AG04450 (cell line): ENCODE data around the gene PRR20G. TPM values are rescaled to one million over a fixed set of nuclear protein-coding genes. Genes with fewer than 3 reads are reported as not detected.

Experiments
- CTCF ChIA-PET: fragments of 300-600, 350-600 bp; formaldehyde crosslinking; extraction: SDS; loops from one replicate; lab custom pipeline; 2022; ENCODE audit warnings: antibody characterized with exemption, inconsistent platforms; lab: Charles Lee
- POLR2A ChIA-PET: fragments of 350-600 bp; formaldehyde crosslinking; extraction: SDS; loops from one replicate; lab custom pipeline; 2021; ENCODE audit warnings: antibody characterized with exemption, inconsistent platforms; lab: Yijun Ruan, JAX
- DNase-seq: peaks from one replicate; pipeline ENCODE4 v3.0.0-alpha.2; 2011; ENCODE audit warnings: low read depth, low spot score
- H3K27ac ChIP-seq: one replicate; pipeline ENCODE4 v1.5.1; 2012; ENCODE audit warnings: low read depth, low read length, control low read depth
- H3K27me3 ChIP-seq: one replicate; pipeline ENCODE4 v1.6.0; 2012; ENCODE audit warnings: low read length; ENCODE audit not compliant: control insufficient read depth, insufficient read depth
- H3K4me3 ChIP-seq: 2 replicates; pipeline ENCODE4 v1.5.1; 2011; ENCODE audit warnings: mild to moderate bottlenecking, low read depth, low read length, control low read depth
- H3K9me3 ChIP-seq: 2 replicates; pipeline ENCODE4 v1.5.1; 2012; ENCODE audit warnings: low read length; ENCODE audit not compliant: control insufficient read depth, insufficient read depth
- polyA plus RNA-seq: library from polyadenylated mRNA; depleted of rRNA; stranded (reverse); fragments of >200 nt; gene quantifications from 2 replicates; pipeline ENCODE4 v1.2.3, GENCODE V29; 2011
- TF ChIP-seq, protein P1 (sequence below): IDR thresholded peaks from 2 replicates; pipeline ENCODE4 v1.5.1; 2011; ENCODE audit warnings: low read depth, low read length, control low read depth, inconsistent platforms

PRR20G gene
- polyA plus RNA-seq, 1 experiment: not detected

- H3K27ac ChIP-seq: no peak overlapping the region
- CTCF ChIA-PET: no interaction called here
- TF ChIP-seq, protein P1, sequence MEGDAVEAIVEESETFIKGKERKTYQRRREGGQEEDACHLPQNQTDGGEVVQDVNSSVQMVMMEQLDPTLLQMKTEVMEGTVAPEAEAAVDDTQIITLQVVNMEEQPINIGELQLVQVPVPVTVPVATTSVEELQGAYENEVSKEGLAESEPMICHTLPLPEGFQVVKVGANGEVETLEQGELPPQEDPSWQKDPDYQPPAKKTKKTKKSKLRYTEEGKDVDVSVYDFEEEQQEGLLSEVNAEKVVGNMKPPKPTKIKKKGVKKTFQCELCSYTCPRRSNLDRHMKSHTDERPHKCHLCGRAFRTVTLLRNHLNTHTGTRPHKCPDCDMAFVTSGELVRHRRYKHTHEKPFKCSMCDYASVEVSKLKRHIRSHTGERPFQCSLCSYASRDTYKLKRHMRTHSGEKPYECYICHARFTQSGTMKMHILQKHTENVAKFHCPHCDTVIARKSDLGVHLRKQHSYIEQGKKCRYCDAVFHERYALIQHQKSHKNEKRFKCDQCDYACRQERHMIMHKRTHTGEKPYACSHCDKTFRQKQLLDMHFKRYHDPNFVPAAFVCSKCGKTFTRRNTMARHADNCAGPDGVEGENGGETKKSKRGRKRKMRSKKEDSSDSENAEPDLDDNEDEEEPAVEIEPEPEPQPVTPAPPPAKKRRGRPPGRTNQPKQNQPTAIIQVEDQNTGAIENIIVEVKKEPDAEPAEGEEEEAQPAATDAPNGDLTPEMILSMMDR: no peak
- H3K4me3 ChIP-seq: no peak overlapping the region
- POLR2A ChIA-PET: no interaction called here
- H3K9me3 ChIP-seq: no peaks in the 10 kb centered on the region; the same call in 1 of the 2 replicates
- H3K27me3 ChIP-seq: peaks cover 4% of the 10 kb centered on the region
- no peak for DNase-seq
Observed at GRCh38 chr3:127307916-127308315, 20.1 kb upstream of the PRR20G start.

DNA sequence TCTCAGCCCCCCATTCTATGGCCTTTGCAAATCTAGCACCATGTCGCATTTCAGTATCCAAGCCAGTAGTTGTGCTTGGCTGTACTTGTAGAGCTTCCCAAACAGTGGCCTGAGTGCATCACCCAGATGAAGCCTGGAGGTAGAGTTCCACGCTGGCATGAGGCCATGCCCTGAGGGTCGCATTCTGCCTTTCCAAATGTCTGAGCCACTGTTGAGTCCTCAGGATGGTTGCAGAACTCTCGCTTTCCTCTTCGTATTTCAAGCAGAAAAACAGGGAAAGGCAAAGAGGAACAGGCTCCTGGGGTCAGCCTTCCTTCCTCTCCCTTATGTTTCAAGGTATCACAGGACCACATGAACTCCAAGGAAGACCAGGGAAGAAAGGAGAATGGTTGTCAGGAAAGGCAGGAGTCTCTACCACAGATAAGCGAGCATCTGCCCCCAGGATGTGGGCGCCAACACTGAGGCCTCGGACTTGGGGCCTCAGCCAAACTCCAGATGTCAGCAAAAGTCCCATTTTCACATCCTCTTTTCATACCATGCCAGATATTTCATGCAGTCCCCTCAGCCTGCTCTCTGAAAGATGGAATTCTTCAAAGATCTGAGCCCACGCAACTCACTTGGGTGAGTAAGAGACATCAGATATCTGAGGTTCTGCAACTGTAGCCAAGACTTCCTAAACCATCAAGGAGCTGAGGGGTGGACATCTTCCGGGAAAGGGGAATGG is 19.4 kb upstream of the PRR20G start:
- H3K4me3 ChIP-seq: no peak overlapping the region
- DNase-seq: no peak
- CTCF ChIA-PET: no interaction called here
- POLR2A ChIA-PET: no interaction called here
- no peak overlapping the region for H3K27ac ChIP-seq
- TF ChIP-seq, protein P1: no peak
- no peaks in the 10 kb centered on the region; the same call in 1 of the 2 replicates for H3K9me3 ChIP-seq
- H3K27me3 ChIP-seq: peaks cover 4% of the 10 kb centered on the region

- DNase-seq: no peak
- TF ChIP-seq, protein P1: no peak
- ChIA-PET POLR2A (no interaction called here), CTCF (no interaction called here)
- Histone ChIP-seq H3K27ac (no peak overlapping the region), H3K9me3 (no peaks in the 10 kb centered on the region; the same call in 1 of the 2 replicates), H3K4me3 (no peak overlapping the region), H3K27me3 (peaks cover 4% of the 10 kb centered on the region)
Observed at GRCh38 chr3:127306361-127307111, 18.7 kb upstream of the PRR20G start.

DNA sequence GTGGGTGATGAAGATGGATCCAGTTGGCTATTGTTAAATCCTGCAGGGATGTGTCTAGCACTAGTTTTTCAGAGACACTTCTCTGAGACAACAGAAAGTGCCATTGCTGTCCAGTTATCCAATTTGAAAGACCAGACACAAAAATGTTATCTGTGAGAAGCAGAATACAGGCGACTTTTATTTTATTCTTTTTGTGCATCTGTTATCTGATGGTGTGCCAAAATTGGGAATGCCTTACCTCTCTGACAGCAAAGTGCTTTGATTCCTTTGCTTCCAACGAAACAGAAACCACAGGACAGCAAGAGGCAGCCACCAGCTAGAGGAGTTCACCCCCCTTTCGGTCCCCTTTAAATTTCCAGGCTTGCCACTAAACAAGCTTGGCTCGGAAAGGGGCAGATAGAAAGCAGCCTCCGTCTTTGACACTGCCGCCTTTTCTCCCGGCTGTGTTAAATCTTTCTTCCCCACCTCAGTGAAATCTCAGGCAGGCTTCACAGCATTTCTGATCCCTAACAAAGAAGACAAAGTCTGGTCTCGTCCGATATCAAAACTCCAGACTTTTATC is 17.7 kb upstream of the PRR20G start:
- H3K27me3 ChIP-seq: peaks cover 4% of the 10 kb centered on the region
- H3K27ac ChIP-seq: no peak overlapping the region
- TF ChIP-seq, protein P1: no peak
- H3K9me3 ChIP-seq: no peaks in the 10 kb centered on the region; the same call in 1 of the 2 replicates
- no peak overlapping the region for H3K4me3 ChIP-seq
- DNase-seq: no peak
- ChIA-PET POLR2A (no interaction called here), CTCF (no interaction called here)
